T-helper 1 cell treated with Interleukin-12 subunit alpha and Interleukin-12 subunit beta and Interleukin-4 antibody, amounts not matched to agents 30 ng/mL and 1 ng/mL, for 36 hours (primary cell): ENCODE data around the gene PATE4. TPM values are rescaled to one million over a fixed set of nuclear protein-coding genes. Genes with fewer than 3 reads are reported as not detected.
"Not testable (repeated sequence)": the region's sequence is repeated elsewhere in the genome, so short reads cannot be mapped to it uniquely, and the experiment has no call there.

Source experiments
- intact Hi-C: fragments of 100-400 bp; cut with micrococcal nuclease; formaldehyde crosslinking; loops from one replicate; pipeline ENCODE4 v1.15.1; 2024
- total RNA-seq: library from RNA; stranded (reverse); gene quantifications from 2 replicates; pipeline ENCODE4 v1.2.3, GENCODE V29; 2022

PATE4 gene
- not detected in 2 replicates for total RNA-seq

DNA sequence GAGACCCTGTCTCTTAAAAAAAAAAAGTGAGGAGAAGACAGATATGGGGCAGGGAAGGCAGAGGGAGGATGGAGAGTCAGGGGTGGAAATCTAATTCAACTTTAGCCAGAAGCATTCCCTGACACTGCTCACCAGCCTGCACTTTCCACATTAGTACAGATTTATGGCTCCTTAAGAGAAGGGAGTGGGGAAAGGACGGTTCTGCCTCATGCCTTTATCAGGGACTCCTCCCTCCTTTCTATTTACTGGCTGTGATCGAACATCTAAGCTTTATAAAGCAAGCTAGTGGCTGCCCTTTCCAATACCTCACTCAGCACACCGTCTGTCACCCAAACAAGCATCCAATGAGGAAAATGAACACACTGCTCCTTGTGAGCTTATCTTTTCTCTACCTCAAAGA lies at the start of gene PATE4:
Gene PATE4, plus strand, starts transcription at position 301 of the 400 bp plus-strand sequence. Its CDS starts 44 bp downstream, at position 345.
- intact Hi-C loops = no loop called here

- intact Hi-C loops = no loop called here
Measured at GRCh38 chr11:125784678-125785077, 48.4 kb upstream of the PATE4 start.

DNA sequence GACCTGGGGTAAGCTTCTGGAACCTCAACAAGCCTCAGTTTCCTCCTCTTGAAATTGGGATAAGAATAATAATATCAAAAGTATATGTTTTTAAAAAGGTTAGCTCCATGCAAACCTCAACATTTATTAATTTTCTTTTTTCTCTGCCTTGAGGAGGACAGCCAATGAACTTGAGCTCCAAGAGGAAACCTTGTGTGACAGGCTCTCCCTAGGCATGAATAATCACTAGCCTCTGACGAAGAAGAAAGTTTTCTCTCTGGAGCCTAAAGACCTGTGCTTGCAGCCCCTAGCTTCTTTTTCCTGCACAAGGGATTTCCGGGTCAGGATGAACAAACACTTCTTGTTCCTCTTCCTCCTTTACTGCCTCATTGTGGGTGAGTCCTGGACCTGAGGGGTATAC lies 45.3 kb upstream of the PATE4 start, which contains the start of gene PATE3:
Gene PATE3, plus strand, starts transcription at position 301 of the 400 bp plus-strand sequence. Its CDS starts 25 bp downstream, at position 326.
- intact Hi-C loops = no loop called here

- intact Hi-C loops = no loop called here
Measured at GRCh38 chr11:125790825-125791224, 42.3 kb upstream of the PATE4 start.

- intact Hi-C loops = no loop called here
Measured at GRCh38 chr11:125797641-125798040, 35.5 kb upstream of the PATE4 start.

GRCh38 chr11:125799808-125800207 lies 33.3 kb upstream of the PATE4 start:
- intact Hi-C loops = no loop called here

DNA sequence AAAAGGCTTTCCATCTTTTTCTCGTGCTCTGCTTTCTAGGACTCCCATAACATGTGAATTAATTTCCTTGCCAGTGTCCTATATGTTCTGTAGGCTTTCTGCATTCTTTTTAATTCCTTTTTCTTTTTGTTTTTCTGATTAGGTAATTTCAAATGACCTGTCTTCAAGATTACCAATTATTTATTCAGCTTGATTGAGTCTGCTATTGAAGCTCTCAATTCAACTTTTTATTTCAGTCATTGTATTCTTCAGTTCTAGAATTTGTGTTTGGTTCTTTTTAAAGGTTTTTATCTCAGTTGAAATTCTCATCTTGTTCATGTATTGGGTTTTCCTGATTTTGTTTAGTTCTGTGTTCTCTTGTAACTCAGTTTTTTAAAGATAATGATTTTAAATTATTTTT lies 30.7 kb upstream of the PATE4 start:
- intact Hi-C loops = no loop called here

- intact Hi-C loops = no loop called here
Measured at GRCh38 chr11:125807909-125808308, 25.2 kb upstream of the PATE4 start.

- intact Hi-C loops = no loop called here
Measured at GRCh38 chr11:125835748-125836147, 2.6 kb downstream of the PATE4 start.

DNA sequence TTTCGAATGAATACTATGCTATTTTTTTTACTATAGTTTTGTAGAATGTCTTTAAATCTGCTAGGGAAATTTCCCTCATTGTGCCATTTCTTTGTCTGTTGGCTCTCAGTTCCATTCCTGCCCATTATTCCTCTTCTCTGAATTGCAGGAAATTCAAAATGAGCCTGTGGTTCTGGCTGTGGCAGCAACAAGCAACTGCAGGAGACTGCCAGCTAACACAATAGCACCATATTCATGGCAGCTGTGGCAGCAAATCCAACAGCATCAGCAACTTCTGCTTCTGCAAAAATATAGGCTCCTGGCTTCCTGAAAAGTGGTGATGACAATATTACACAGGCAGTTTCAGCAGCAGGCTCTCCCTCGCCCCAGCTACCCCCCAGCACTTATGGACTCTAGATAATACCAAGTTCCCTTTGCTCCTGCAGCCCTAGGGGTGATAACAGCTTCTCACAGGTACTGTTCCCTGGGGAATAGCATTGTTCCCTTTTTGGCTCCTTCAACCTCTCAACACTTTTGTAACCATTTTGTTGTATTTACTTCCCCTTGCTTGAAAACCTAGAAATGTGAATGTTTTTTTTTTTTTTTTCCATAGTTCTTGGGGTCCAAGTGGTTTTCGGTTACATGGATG lies 9.3 kb downstream of the PATE4 start:
- intact Hi-C loops = no loop called here

DNA sequence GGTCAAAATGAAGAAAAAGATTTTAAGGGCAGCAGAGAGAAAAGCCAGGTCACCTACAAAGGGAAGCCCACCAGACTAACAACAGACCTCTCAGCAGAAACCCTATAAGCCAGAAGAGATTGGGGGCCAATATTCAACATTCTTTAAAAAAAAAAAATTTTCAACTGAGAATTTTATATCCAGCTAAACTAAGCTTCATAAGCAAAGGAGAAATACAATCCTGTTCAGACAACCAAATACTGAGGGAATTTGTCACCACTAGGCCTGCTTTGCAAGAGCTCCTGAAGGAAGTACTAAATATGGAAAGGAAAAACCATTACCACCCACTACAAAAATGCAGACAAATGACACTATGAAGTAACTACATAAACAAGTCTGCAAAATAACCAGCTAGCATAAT lies 13.1 kb downstream of the PATE4 start:
- intact Hi-C loops = no loop called here

DNA sequence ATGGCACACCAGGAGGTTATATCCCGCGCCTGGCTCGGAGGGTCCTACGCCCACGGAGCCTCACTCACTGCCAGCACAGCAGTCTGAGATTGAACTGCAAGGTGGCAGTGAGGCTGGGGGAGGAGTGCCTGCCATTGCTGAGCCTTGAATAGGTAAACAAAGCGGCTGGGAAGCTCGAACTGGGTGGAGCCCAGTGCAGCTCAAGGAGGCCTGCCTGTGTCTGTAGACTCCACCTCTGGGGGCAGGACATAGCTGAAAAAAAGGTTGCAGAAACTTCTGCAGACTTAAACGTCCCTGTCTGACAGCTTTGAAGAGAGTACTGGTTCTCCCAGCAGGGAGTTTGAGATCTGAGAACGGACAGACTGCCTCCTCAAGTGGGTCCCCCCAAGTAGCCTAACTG lies 24.6 kb downstream of the PATE4 start:
- intact Hi-C loops = not testable (repeated sequence)

- intact Hi-C loops = not testable (repeated sequence)
Measured at GRCh38 chr11:125862786-125863185, 29.7 kb downstream of the PATE4 start.

DNA sequence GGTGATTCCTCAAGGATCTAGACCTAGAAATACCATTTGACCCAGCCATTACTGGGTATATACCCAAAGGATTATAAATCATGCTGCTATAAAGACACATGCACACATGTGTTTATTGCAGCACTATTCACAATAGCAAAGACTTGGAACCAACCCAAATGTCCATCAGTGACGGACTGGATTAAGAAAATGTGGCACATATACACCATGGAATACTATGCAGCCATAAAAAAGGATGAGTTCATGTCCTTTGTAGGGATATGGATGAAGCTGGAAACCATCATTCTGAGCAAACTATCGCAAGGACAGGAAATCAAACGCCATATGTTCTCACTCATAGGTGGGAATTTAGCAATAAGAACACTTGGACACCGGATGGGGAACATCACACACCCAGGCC lies 32.2 kb downstream of the PATE4 start:
- intact Hi-C loops = not testable (repeated sequence)

DNA sequence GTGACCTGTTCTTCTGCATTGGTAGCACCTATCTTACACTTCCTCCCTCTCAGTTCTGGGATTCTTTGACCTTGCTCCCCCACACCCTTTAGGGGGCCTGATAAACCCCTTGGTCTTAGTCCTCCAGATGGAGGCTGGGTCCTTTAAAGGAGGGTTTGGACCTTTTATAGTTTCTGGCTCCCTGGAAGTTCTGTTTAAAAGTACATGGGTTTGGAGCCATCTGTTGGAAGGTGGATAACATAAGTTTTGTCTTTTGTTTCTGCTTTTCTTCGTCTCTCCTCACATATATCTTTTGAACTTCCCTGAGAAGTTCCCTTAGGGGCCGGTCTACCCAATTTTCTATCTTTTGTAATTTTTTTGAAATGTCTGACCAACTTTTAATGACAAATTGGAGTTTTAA lies 36.4 kb downstream of the PATE4 start:
- intact Hi-C loops = no loop called here

- intact Hi-C loops = loop anchor here (5.0 kb wide), 1 partner anchor 709 kb away; the partner anchor contains the start of gene PKNOX2
Measured at GRCh38 chr11:125871391-125872137, 38.4 kb downstream of the PATE4 start.

- intact Hi-C loops = loop anchor here (5.0 kb wide), 1 partner anchor 710 kb away; the partner anchor contains the start of gene PKNOX2
Measured at GRCh38 chr11:125872138-125872491, 39.0 kb downstream of the PATE4 start.

DNA sequence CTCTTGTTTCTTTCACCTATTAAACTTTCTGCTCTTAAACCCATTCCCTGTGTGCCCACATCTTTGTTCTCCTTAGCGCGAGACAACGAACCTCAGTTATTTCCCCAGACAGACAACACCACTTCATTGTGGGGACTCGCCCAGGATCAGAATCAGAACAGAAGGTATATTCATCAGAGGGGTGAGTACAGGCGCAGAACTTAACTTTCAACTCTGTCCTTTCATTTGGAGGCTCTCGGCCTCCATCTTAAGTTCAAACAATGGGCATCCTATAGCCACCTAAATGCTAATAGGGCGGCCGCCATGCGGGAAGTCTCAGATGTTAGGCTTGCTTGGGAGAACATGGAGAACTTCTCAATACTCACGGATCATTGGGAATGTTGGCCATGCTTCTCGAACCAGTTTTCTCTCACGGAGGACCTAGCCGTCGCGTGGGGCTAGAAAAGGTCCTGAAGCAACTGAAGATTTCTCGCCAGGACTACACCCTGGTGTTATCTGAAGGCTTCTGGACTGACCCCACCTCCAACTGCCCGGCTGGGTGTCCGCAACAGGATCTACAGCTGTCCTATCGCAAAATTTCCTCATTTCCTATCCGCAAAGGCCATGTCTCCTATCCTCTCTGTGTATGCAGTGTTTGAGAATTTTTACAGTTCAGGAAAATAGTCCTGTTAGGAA lies 40.9 kb downstream of the PATE4 start:
- intact Hi-C loops = loop anchor here (1.0 to 5.0 kb wide), 7 partner anchors 150 to 712 kb away; partner anchors contain the start of genes EI24 and PKNOX2

DNA sequence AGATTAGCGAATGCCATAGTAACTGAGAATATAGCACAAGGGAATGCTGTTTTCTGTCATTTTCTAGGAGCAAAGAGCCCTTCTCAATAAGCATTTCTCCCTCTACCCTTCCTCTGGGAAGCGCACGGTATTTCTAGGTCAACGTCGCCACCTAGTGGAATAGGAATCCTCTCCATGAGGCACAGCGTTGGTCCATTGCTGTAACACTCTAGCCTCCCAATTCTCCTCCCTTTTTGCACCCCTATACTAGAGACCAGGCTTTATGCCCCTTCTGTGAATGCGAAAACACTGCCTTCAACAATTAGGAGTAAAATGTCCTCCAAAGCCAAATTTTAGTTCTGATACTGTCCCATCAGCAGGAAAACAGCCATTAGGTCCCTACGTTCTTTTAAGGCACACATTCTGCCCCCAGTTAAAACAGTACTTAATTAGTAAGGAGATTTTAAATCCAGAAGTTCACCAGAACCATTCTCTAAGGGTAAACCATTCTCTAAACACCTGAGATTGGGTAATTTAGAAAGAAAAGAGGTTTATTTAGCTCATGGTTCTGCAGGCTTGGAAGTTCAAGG lies 41.5 kb downstream of the PATE4 start:
- intact Hi-C loops = loop anchor here (1.0 to 5.0 kb wide), 7 partner anchors 150 to 712 kb away; partner anchors contain the start of genes EI24 and PKNOX2

GRCh38 chr11:125881291-125881690 lies 48.2 kb downstream of the PATE4 start:
- intact Hi-C loops = loop anchor here (10.0 kb wide), 1 partner anchor 1136 kb away; no protein-coding TSS in a partner anchor

DNA sequence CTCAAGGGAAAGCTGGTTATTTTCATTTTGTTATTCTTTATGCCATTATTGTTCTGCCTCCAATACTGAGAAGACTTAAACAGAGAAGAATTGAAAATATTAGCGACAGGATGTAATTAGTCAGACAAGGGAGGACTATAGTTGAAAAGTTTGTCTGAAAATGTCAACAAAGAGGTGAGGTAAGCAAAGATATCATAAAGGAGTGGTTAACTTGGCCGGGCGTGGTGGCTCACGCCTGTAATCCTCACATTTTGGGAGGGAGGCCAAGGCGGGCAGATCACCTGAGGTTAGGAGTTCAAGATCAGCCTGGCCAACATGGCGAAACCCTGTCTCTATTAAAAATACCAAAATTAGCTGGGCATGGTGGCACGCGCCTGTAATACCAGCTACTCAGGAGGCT lies 50.3 kb downstream of the PATE4 start:
- intact Hi-C loops = loop anchor here (10.0 kb wide), 1 partner anchor 1139 kb away; no protein-coding TSS in a partner anchor
